Panc1 (cell line): ENCODE measurements around the gene EXT2.

ENCODE experiments used
- CTCF ChIP-seq: fragments of 450-650 bp; IDR thresholded peaks from 2 replicates; pipeline ENCODE4 v1.5.1; 2017; ENCODE audit warnings: mild to moderate bottlenecking
- POLR2AphosphoS5 ChIP-seq: IDR thresholded peaks from 2 replicates; pipeline ENCODE4 v1.6.1; 2012; ENCODE audit warnings: mild to moderate bottlenecking, low read depth, low read length, moderate library complexity
- REST ChIP-seq, 2 experiments: IDR thresholded peaks; 2 replicates each; pipeline ENCODE4 v1.6.1; 2011 to 2012; ENCODE audit warnings: low read depth in 2 of 2, control low read depth in 1 of 2, low read length in 1 of 2, mild to moderate bottlenecking in 1 of 2, moderate library complexity in 1 of 2; ENCODE audit not compliant: insufficient read depth in 1 of 2
- SIN3A ChIP-seq: IDR thresholded peaks from 2 replicates; pipeline ENCODE4 v1.6.1; 2012; ENCODE audit warnings: low read depth, mild to moderate bottlenecking, low read length, moderate library complexity, borderline replicate concordance; ENCODE audit not compliant: insufficient read depth
- TCF7L2 ChIP-seq: IDR thresholded peaks from 2 replicates; pipeline ENCODE4 v1.6.1; 2011; ENCODE audit warnings: mild to moderate bottlenecking, low read depth, low read length, inconsistent platforms

GRCh38 chr11:44264438-44264749, 168.9 kb downstream of the EXT2 start:
- TF ChIP-seq CTCF = no peak
- no peak for TF ChIP-seq POLR2AphosphoS5
- TF ChIP-seq REST (IDR thresholded peaks at IDR 0.05; ENCODE audit: insufficient read depth in 1 of 2, low read depth in 2 of 2, low read length in 1 of 2) = no peak
- TF ChIP-seq TCF7L2 = no peak
- TF ChIP-seq SIN3A = no peak
